Measurements from ENCODE around the gene PZP. TPM values are rescaled to one million over a fixed set of nuclear protein-coding genes. Genes with fewer than 3 reads are reported as not detected.

Gene PZP
- total and polyA plus RNA-seq, 2 of the 8 experiments (the other 6 are each of a cell fraction or from before 2014, with no cell fraction given): 0.08 TPM; not detected in 1

- no peak overlapping the region for H2BK12ac ChIP-seq (ENCODE audit: low read depth, low read length)
- H3K27me3 ChIP-seq (replicated peaks in 1 of 4; ENCODE audit: control insufficient read depth in 3 of 4, extremely low read depth in 1 of 4, insufficient read depth in 3 of 4, low read length in 3 of 4): no peaks in the 10 kb centered on the region
- no peak overlapping the region for H3K4ac ChIP-seq (replicated peaks; ENCODE audit: insufficient read length, low read depth, low read length)
- no peaks in the 10 kb centered on the region for H3K23me2 ChIP-seq (ENCODE audit: low read depth, low read length)
- H2AFZ ChIP-seq (ENCODE audit: low read length): no peak overlapping the region
- no peak overlapping the region for H3K27ac ChIP-seq (ENCODE audit: low read depth, low read length)
- H3K23ac ChIP-seq (ENCODE audit: insufficient read length): no peak overlapping the region
- no peaks in the 10 kb centered on the region for H3K9me3 ChIP-seq (ENCODE audit: insufficient read depth in 2 of 2, low read depth in 1 of 2, low read length in 1 of 2)
- no peak overlapping the region for H4K91ac ChIP-seq (replicated peaks; ENCODE audit: insufficient read length, low read length)
- no peak overlapping the region for H4K5ac ChIP-seq (ENCODE audit: insufficient read length, low read depth, low read length)
- no peak overlapping the region for H2BK5ac ChIP-seq (ENCODE audit: low read depth, low read length)
- H2BK120ac ChIP-seq (replicated peaks; ENCODE audit: low read depth, low read length): no peak overlapping the region
- H3K36me3 ChIP-seq (ENCODE audit: control insufficient read depth in 2 of 4, insufficient read depth in 4 of 4, low read length in 3 of 4): no peaks in the 10 kb centered on the region
- no peak overlapping the region for H3K4me3 ChIP-seq (ENCODE audit: extremely low read depth in 1 of 4, insufficient read depth in 2 of 4, low read depth in 3 of 4, low read length in 4 of 4)
- CTCF ChIA-PET (ENCODE audit: partially characterized antibody): no interaction called here
- no peaks in the 10 kb centered on the region for H3K4me1 ChIP-seq (replicated peaks in 1 of 4; ENCODE audit: control insufficient read depth in 3 of 4, insufficient read depth in 4 of 4, low read length in 3 of 4)
- H3K79me2 ChIP-seq (ENCODE audit: control insufficient read depth in 1 of 2, insufficient read depth in 2 of 2, low read length in 2 of 2): no peaks in the 10 kb centered on the region
- no peak overlapping the region for H3K18ac ChIP-seq (ENCODE audit: extremely low read depth, low read length)
- no peak overlapping the region for H2BK20ac ChIP-seq (ENCODE audit: low read length)
- H3K9ac ChIP-seq (replicated peaks in 1 of 4; ENCODE audit: extremely low read depth in 1 of 4, low read depth in 3 of 4, low read length in 3 of 4): no peak overlapping the region
- WGBS, 2 experiments (ENCODE audit: extremely low coverage in 1 of 2, insufficient coverage in 1 of 2, insufficient read length in 1 of 2, insufficient replicate concordance in 2 of 2, low coverage in 1 of 2, low lambda C conversion rate in 2 of 2, missing lambda C conversion rate in 1 of 2): 94% methylated on average over 1 of the region's 1 CpG; no CpG with 5 or more reads in 1 of the 2 experiments
- no peak overlapping the region for H3K14ac ChIP-seq (ENCODE audit: insufficient read length)
- no peak overlapping the region for H3K4me2 ChIP-seq (ENCODE audit: insufficient read depth in 1 of 2, low read depth in 2 of 2, low read length in 2 of 2)
- H4K20me1 ChIP-seq (replicated peaks in 1 of 2; ENCODE audit: control insufficient read depth in 1 of 2, insufficient read depth in 2 of 2, low read length in 2 of 2): no peaks in the 10 kb centered on the region
- no peaks in the 10 kb centered on the region for H3K79me1 ChIP-seq (ENCODE audit: low read depth, low read length)
- H3K56ac ChIP-seq (replicated peaks; ENCODE audit: insufficient read length, low read depth, low read length): no peak overlapping the region
- no peak overlapping the region for H4K8ac ChIP-seq (ENCODE audit: extremely low read depth, insufficient read depth, low read length)
- TF ChIP-seq TCF12 (IDR thresholded peaks at IDR 0.05; ENCODE audit: low read depth, low read length) (no peak), KDM4A (IDR thresholded peaks at IDR 0.05; ENCODE audit: low read depth, low read length, severe bottlenecking) (no peak), NANOG (IDR thresholded peaks at IDR 0.05; ENCODE audit: insufficient read depth, low read depth, low read length, poor library complexity, severe bottlenecking) (no peak), HDAC6 (IDR thresholded peaks at IDR 0.05; ENCODE audit: low read depth, low read length) (no peak), CREB1 (IDR thresholded peaks at IDR 0.05) (no peak), TAF7 (optimal IDR thresholded peaks at IDR 0.05; ENCODE audit: borderline replicate concordance, low read depth, low read length) (no peak), SP2 (IDR thresholded peaks at IDR 0.05; ENCODE audit: low read length) (no peak), EGR1 (IDR thresholded peaks at IDR 0.05; ENCODE audit: borderline replicate concordance, low read depth, low read length) (no peak), TBP (IDR thresholded peaks at IDR 0.05; ENCODE audit: low read depth, low read length) (no peak), GTF2F1 (IDR thresholded peaks at IDR 0.05; ENCODE audit: borderline replicate concordance, low read depth, low read length) (no peak), SAP30 (IDR thresholded peaks at IDR 0.05; ENCODE audit: insufficient read depth, insufficient replicate concordance, low read length) (no peak), CBX5 (IDR thresholded peaks at IDR 0.05; ENCODE audit: low read depth, low read length) (no peak)
- no peak for DNase-seq (ENCODE audit: low read depth in 1 of 2, low spot score in 2 of 2)
- no peak overlapping the region for H2BK15ac ChIP-seq (ENCODE audit: low read length)
- H2AK5ac ChIP-seq (ENCODE audit: low read depth, low read length): no peak overlapping the region
- no peak for FAIRE-seq
- POLR2A ChIA-PET (ENCODE audit: partially characterized antibody): no interaction called here
Observed at GRCh38 chr12:9211687-9212086, 3.5 kb upstream of the PZP start.
